Renal cortex interstitium (tissue), 11 donors: Measurements from ENCODE around the gene SUMF1. TPM values are rescaled to one million over a fixed set of nuclear protein-coding genes. Genes with fewer than 3 reads are reported as not detected.

ENCODE experiments used
- DNase-seq, 11 donors: peaks; one replicate each; pipeline ENCODE4 v3.0.0-alpha.2; 2013; ENCODE audit warnings: low read depth in 9 of 11, low spot score in 4 of 11; ENCODE audit errors: extremely low read depth in 1 of 11
- polyA plus RNA-seq, 3 donors: library from polyadenylated mRNA; unstranded; fragments of 120-200 nt; gene quantifications; one replicate each; pipeline ENCODE4 v1.2.1, GENCODE V29; 2013; ENCODE audit not compliant: insufficient read length in 3 of 3

Gene SUMF1
- polyA plus RNA-seq, 3 donors = 45.2 to 51.6 (median 48.5) TPM

DNA sequence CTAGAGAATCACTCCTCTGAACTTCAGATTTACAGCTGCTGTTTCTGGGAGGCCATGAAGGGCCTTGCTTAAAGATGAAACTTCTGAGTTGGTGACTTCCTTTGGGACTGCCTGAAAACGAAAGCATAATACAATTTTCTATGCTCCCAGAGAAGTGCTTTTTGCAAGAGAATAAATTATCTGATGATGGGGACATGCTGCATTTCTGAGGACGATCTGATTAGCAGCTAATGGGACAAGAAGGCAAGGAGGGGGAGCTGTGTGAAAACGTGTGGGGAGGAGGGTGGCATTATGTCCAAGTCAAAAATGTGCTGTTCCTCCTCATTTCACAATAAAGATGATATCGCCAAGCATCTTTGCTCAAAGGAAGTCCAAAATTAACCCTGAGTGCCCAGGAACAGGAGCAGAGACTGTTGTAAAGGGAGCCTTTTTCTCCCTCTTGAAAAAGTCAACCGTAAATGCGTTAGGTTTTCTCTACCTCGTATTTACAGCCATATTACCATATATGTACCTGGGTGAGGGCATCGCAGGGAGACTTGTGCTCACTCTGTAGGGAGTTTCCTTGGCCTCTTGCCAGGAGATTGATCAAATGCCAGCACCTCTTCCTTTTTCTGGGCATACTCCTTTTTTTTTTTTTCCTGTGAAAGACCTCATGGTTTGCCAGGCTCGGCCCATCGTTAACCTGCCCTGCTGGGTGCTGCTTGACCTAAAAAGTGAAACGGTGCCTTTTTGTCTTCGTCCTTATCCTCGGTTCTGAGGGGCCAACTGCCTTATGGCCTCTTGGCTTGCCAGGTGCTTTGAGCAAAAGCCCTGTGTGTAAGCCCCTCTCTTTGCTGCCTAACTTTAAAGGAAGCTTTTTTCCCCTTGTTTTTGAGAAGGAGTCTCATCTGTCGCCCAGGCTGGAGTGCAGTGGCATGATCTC, 37.5 kb upstream of the SUMF1 start:
- DNase-seq = no peak

DNA sequence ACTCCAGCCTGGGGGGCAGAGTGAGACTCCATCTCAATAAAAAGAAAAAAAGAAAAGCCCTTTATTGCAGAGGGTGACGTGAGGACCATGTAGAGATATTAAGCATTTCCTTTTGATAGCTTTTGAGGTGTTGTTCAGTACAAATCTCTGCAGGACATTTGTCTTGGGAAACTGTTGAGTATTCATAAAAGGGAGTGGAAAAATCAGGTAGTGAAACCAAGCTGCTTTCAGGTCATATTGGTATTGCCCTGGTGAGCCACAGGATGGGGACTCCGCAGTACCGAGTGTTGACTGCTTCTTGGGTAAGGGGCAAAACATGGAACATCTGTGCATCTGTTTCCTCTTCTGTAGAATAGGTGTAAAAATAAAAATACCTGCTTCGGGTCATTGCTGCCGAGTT, 36.0 kb upstream of the SUMF1 start:
- no peak for DNase-seq

DNA sequence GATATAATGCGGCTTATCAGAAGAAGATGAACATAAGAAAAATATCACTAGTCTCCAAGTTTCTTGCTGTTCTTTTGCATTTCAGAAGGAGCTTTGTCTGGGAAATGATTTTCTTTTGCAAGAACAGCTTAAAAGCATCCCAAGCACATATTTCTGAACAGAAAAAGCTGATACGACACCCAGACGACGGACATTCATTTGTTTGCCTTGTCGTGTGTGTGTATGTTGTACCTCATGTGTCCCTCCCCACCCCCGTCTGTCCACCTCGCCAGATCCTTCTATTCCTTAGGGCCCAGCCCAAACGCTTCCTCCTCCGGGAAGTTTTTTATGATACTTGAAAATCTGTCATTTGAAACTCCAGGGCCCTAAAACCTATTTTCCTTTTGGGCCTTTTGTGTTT, 34.9 kb upstream of the SUMF1 start:
- no peak for DNase-seq

- DNase-seq = no peak
These were observed 34.4 kb upstream of the SUMF1 start for GRCh38 chr3:4501437-4501836.

GRCh38 chr3:4498446-4498845, 31.4 kb upstream of the SUMF1 start:
- no peak for DNase-seq

DNA sequence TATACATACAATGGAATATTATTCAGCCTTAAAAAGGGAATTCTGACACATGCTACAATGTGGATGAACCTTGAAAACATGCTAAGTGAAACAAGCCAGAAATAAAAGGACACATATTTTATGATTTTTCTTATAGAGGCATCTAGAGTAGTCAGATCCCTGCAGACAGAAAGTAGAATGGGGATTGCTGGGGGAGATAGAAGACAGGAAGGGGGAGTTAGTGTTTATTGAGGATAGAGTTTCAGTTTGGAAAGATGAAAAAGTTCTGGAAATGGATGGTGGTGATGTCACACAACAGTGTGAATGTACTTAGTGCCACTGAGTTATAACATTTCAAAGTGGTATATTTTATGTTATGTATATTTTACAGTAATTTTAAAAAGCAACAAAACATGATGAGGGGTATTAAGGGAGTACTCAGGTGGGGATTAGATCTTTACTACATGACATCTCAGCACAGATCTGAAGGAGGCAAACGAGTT, 30.8 kb upstream of the SUMF1 start:
- DNase-seq = no peak

- no peak for DNase-seq
These were observed 30.1 kb upstream of the SUMF1 start for GRCh38 chr3:4497005-4497692.

DNA sequence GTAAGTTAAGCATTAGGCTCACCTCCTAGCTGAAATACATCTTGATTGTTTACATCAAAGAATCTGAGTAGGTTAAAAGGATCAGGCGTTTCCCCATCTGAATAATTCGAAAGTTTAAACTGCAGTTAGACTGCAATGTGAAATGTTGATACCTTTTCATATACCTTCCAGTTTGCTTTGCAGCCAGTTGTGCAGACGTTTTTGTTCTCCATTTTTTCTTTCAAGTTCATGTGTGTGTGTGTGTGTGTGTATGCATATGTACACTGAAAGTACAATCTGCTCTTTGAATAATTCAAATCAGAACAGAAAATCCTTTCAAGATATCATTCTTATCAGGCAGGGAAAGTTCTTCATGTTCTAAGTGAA, 29.0 kb upstream of the SUMF1 start:
- DNase-seq = no peak

DNA sequence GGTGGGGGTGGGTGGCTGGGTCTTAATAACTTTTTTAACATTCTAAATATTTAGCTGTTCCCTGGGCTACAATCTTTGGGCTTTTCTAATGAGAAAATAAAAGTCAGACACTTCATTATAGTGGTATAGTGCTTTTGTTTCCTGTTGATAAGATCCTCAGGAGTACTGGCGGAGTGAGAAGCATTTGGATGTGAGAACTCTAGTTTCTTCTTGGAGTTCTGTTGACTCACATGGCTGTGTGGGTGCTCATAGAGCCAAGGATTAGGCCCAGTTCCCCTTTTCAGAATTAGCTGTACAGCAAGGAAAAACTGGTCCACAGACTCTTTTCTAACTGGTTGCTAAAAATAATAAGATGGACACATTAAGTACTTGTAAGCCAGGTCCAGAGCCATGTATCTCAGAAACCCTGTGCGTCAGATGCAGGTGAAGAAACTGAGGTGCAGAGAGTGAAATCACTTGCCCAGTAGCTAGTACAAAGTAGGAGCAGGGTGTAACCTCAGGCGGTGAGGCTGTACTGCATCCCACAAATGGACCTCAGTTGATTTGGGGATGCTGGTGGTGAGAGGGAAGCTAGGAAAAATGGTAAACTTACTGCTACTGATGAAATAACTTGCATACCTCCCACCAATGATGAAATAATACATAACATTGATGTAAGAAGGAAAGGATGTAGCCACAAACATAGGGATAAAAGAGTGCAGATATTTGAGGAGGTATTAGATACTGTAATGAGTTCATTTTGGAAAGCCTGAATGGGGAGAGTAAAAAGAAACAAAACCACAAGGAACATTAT, 28.4 kb upstream of the SUMF1 start:
- DNase-seq = no peak

DNA sequence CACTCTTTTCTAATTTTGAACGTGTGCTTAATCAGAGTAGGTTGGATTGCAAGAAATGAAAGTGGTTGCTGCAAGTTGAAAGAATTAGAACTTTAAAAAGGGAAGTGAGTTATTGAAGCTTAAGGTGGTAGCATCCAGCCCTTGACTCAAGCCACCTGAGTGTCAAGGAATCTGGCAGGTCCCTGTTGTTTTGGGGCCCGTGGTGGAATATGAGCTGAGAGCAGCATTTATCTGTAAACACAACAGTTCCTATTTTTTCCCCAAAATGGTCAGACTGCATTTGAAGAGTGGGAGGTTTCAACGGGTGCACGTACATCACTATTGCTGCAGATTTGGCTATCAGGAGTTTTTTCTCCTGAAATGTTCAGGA, 27.8 kb upstream of the SUMF1 start:
- DNase-seq = no peak

- DNase-seq = no peak
These were observed 27.1 kb upstream of the SUMF1 start for GRCh38 chr3:4493941-4494894.

DNA sequence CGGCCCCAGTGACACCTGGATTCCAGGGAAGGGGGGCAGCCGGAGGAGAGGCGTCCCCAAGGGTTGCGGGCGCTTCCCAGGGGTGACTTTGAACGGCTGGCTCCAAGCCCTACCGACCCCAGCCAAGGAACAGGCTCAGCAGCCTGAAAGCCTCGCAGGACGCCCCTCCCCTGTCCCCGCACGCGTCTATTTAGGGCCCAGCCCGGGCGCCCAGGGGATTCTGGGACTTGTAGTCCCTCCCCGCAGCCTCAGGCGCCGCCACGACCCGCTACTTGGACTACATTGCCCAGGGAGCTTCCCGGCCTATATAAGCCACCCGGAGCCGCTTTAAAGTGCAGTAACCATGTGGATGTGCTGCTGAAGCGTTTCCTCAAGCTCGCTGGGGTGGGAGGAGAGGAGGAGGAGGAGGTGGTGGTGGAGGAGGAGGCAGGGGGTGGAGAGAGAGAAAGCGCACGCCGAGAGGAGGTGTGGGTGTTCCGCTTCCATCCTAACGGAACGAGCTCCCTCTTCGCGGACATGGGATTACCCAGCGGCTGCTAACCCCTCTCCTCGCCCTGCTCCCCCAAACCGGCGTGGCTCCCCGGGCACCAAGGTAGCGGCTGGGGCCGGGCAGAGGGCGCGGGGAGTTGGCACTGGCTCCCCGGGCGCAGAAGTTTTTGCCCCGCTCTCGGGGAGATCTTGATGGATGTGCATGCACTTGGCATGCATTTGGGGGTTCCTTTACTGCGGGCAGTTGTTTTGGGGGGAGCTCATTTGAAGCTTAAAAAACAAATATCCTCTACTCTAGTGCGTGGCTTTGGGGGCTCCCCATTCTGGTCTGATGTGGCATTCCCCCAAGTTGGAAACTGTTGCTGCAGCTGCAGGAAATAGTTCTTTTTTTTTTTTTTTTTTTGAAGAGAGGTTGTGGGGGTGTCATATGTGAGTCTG, 26.2 kb upstream of the SUMF1 start, which contains the start of gene ITPR1:
TSS of gene ITPR1 (plus strand) at position 335 of the 927 bp plus-strand sequence. CDS start 23,144 bp downstream, outside the sequence.
- peak; percentile 97 to 100 (median 99) for DNase-seq

DNA sequence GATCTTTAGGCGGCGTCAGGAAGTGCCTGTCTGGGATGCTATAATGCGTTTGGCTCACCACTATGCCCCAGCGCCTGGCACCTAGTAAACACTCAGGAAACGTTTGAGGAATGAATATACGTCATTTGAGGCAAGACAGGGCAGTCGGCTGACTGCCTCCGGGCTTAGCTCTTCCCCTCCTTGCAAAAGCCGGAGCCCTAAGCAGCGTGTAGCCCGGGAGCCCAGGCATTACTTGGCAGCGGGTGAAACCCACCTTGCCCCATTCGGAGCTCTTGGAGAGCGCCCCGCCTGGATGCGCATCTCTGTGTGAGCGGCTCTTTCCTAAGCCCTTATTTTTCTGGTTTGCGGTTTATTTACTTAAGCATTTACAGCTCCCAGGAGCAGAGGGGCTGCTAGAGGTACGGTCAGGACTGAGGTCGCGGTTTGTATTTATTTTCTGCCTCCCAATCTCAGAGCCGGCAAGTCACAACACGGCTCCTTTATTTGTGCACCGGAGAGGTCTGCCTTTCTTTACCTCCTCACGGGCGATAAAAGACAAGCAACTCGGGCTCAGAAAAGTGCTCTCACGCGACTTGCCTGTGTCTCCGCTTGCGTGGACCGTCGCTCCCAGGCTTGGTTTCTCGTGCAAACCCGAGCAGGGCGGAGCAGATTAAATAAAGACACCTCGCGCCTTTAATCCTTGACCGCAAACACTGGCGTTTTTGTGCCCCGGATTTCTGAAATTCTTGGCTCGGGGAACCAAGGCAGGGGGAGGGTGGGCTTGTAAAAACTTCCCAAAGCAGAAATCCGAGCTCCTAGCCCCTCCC, 25.3 kb upstream of the SUMF1 start:
- DNase-seq = peak in 1 of 11 donors; percentile 31

GRCh38 chr3:4491855-4492207, 24.8 kb upstream of the SUMF1 start:
- no peak for DNase-seq

DNA sequence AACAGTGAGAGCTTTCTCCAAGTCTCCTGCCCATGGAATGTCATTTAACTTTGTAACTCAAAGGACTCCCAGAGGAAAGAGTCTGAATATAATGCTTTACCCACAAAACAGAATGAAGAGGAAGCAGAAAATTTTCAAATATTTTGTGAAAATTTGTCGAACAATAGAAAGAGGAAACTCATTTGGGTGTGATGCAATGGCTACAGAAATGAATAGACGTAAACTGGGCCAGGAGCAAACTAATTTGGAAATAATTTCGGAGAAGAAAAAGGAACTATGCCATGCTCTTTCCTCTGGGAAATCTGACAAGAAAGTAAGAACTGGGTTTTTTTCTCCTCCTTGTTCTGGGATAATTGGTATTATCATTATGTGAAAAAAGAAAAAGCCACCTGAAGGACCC, 11.2 kb upstream of the SUMF1 start:
- DNase-seq = no peak

DNA sequence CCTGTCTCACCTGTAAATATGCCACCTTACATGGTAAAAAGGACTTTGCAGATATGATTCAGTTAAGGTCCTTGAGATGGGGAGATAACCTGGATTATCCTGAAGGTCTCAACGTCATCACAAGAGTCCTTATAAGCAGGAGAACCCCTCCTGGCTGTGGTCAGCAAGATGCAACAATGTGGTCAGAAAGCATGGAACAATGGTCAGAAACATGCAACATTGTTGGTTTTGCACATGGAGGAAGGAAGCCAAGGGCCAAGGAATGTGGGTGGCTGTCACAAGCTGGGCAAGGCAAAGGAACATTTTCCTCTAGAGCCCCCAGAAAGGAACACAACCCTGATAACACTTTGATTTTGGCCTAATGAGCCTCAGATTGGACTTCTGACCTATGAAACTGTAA, 9.4 kb upstream of the SUMF1 start:
- DNase-seq = no peak

DNA sequence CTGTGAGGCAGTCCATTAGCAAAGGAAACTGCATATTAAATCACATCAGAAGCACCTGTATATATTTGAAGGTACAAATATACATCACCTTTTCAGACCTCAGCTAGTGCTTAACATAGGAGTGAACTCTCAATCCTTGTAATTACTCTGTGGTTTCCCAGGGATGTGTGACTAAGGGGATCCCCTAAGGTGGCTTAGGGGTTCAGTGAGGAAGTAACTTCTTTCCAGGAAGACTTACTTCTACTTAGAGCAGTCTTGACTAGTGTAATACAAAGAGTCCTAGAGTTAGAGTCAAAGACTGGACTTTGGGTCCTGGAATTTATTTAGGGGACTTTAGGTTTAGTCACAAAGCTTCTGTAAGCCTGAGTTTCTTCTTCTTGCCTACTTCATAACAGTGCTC, 8.7 kb upstream of the SUMF1 start:
- DNase-seq = no peak
